NCI-H510A treated with DMSO at 0.1 percent for 48 hours (cell line): ENCODE data around the gene DUSP2.

ENCODE experiments used
- DNase-seq: peaks from one replicate; lab custom pipeline; 2025; lab: John Stamatoyannopoulos, UW

DUSP2 gene

GRCh38 chr2:96114903-96115581 lies 30.2 kb downstream of the DUSP2 start:
- no peak for DNase-seq

DNA sequence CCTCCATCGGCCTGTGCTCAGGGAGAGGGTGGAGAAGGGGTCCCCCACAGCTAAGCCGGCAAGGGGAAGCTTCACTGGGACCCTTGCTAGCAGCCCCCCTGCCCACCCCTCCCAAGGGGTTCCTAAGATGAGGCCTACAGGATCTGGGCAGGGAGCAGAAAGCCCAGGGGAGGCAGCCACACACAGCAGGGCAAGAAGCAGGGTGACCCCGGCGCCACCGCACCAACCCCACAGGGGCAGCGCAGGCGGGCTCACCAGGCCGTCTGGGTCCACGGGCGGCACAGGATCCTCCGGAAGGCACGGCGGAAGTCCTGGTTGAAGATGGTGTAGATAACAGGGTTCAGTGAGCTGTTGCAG lies 30.7 kb downstream of the DUSP2 start:
- DNase-seq, result no peak

DNA sequence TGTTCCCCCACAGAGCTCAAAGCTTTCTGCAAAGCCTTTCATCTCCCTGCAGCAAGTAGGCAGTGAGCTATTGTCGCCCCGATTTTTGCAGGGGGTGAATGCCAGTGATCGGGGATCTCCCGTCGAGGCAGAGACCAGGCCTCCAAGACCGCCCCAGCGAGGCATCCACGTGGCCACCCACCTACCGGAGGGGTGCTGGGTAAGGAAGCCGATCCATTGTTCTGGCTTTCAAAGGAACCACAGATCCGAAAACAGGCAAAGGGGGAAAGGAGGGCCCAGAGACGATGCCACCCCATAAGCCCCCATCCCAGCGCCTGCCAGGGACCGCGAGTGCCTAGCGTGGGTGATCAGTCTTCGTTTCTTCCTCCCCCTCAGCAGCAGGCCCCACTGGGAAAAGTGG lies 31.3 kb downstream of the DUSP2 start:
- no peak for DNase-seq

DNA sequence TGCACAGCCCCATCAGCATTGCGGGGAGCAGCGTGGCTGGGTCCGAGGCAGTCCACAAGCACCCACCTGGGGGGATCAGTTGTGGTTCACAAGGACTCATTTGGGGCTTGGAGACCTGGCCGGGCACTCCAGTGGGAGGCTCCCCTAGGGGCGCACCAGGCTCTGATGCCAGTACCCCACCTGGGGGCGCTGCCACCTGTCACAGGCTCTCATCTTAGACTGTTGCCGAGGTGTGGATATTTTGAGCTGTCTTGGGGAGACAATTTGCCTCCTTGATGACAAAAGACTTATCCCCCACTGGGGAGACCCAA lies 31.9 kb downstream of the DUSP2 start:
- no peak for DNase-seq

- no peak for DNase-seq
These were observed 32.5 kb downstream of the DUSP2 start for GRCh38 chr2:96112501-96113366.

DNA sequence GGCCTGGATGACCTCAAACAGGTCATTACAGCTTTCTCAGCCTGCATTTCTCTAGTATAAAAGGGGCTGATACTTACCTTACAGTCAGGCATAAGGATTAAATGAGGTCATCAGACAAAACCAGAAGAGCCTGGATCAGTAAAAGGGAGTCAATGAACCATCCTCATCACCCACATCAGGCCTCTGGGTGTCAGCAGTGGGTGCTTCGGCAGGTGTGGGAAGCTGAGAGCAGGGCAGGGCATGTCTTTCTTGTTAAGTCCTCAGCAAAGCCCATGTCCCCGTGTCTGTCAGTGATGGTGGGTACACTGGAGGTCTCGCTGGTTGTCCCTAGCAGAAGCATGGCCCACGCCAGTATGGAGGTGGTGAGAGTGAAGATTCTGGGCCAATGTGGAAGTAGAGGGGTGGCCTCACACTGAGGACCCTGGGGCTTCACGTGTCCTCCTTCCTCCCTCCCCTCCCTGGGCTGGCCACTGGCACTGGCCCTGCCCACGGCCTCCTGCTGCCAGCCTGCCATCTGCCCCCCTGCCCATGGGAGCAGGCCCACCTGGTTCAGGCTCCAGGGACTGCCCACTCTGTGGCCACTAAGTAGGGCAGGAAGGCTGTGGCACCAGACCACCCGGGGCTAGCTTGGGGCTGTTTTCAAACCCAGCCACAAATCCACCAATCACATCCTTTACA lies 33.3 kb downstream of the DUSP2 start:
- no peak for DNase-seq

GRCh38 chr2:96111257-96111640 lies 34.0 kb downstream of the DUSP2 start:
- no peak for DNase-seq

DNA sequence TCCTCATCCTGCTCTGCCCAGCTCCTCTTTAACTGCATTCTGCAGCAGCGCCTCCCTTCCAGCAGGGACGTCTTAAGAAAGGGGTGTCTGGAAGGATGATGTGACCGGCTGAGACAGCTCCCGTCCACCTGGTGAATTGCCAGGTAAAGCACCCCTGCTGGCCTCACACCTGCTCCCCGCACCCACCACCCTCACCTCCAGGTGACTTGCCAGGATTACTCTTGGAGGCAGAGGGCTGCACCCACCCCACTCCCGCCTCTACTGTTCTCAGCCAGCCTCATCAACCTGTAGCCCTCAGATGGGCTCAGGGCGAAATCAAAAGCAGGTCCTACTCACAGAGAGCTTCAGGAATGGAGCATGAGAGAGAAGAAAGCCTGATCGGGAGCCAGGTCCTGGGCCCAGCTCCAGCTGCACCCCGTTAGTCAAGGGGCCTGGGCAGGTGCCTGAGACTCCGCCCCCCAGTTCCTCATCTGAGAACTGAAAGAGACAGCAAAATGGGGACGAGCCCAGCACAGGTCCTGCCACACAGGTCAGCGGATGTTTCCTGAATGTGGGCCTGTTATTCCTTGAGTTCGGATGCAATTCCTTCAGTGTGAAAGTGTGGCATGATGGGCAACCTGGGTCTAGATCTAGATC lies 34.5 kb downstream of the DUSP2 start:
- no peak for DNase-seq

DNA sequence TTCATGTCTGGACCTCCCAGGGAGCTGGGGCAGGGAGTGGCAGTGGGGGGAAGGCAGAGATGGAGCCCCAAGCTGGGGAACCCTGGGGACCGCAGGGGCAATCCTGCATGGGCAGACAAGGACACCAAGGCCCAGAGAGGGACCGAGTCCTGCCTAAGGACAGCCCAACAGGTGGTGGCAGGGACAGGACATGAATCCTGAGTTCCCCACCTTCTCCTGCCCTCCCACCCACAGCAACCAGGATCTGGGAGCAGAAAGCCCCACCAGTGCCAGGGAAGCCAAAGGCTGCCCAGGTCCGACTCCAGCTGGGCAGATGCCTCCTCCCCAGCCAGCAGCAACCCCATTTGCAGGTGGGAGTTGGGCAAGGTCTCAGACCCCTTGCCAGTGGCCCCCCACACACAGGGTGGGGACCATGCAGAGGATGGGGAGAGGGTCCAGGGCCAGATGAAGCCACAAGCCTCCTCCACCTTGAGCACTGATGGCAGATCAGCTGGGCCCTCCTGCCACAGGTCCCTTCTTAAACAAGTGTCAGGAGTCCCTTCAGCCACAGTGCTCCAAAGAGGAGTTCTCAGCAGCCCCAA lies 35.2 kb downstream of the DUSP2 start:
- DNase-seq, result no peak

DNA sequence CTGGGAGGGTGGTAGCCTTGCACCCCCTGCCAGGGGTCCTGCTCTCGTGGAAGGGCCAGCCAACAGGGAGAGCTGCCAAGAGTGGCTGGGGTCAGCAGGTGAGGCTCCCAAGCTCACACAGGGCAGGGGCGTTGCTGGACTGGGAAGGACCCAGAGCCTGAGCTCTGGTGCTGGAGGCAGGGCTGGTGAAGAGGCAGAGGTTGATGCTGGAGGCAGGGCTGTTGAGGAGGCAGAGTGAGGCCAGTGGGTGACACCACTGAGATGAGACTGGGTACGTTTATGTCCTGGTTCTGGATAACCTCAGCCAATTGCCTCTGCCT lies 35.9 kb downstream of the DUSP2 start:
- DNase-seq, result no peak

GRCh38 chr2:96108541-96109360 lies 36.5 kb downstream of the DUSP2 start:
- DNase-seq, result no peak

DNA sequence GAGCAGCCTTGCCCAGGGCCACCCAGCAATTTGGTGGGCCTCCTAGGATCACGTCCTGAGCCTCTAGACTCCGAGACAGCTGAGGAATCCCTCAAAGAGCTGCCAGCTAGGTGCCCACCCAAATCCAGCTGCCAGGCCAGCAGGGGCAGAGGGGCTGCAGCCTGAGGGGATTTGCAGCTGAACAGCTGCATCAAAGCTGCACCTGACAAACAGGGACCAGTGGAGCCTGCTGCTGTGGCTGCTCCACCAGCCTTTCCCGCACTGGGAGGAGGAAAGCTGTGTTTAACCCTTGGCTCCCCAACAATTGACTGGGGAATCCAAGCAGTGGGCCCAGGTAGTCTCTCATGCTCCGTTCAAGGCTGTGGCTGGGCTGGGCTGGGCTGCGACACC lies 37.1 kb downstream of the DUSP2 start:
- DNase-seq, result no peak

GRCh38 chr2:96107708-96108065 lies 37.6 kb downstream of the DUSP2 start:
- no peak for DNase-seq

GRCh38 chr2:96106991-96107707 lies 38.1 kb downstream of the DUSP2 start:
- no peak for DNase-seq

- no peak for DNase-seq
These were observed 39.1 kb downstream of the DUSP2 start for GRCh38 chr2:96105994-96106715.

- no peak for DNase-seq
These were observed 39.9 kb downstream of the DUSP2 start for GRCh38 chr2:96105152-96105915.

DNA sequence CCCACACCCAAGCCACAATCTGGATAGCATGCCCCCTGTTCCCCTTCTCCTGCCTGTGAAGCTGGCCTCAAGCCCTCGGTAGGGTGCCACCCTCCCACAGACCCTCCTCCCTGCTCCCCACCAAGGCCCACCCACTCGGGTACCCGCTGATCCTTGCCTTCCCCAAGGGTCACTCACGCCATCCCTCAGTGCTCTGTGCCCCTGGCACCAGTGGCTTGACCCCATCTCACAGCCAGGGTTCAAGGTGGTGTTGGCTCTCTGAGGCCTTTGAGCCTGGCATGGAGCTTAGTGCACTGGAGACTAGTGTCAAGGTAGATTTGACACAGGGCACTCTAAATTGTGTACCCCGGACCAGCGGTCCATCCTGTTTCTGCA lies 40.8 kb downstream of the DUSP2 start:
- DNase-seq, result no peak

- DNase-seq, result no peak
These were observed 41.3 kb downstream of the DUSP2 start for GRCh38 chr2:96103761-96104486.

- DNase-seq, result no peak
These were observed 42.0 kb downstream of the DUSP2 start for GRCh38 chr2:96103187-96103601.
